GM21737 (cell line): ENCODE data around the gene TRPV2.
A peak's percentile ranks its signal among the peaks of the same experiment; 100 is the strongest.
"Not testable (repeated sequence)": the region's sequence is repeated elsewhere in the genome, so short reads cannot be mapped to it uniquely, and the experiment has no call there.

Experiments used
- ATAC-seq: cut with Tn5 transposase; IDR thresholded peaks from one replicate; pipeline ENCODE4 v1.9.1; 2021; ENCODE audit warnings: mild to moderate bottlenecking, moderate library complexity; ENCODE audit not compliant: unreplicated experiment

The TRPV2 gene

DNA sequence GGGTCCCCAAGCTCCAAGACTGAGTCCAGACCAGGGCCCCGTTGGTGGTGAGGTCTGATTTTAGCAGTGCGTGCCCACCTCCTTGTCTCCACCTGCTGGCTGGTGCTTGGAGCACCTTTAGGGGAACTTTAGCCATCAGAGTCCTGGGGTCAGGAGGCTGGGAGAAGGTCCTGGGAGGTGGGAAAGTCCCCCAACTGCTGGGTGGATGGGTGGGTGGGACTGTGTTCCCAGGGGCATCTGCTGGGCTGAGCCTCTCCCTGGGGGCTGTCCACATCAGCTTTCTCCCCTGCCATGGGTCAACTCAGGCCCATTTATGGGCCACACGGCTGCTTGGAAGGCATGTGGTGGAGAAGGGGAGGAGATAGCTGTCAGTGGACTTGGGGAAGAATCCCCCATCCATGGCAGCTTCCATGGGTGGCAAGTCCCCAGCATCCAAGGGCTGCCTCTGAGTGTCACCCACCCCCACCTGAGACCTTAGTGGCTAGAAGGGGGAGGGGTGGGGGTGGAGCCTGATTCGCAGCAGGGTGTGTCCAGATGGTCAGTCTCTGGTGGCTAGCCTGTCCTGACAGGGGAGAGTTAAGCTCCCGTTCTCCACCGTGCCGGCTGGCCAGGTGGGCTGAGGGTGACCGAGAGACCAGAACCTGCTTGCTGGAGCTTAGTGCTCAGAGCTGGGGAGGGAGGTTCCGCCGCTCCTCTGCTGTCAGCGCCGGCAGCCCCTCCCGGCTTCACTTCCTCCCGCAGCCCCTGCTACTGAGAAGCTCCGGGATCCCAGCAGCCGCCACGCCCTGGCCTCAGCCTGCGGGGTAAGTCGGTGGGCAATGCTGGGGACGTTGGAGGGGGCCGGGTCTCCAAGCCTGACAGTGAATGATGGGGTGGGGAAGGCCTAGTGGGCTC is at the start of gene TRPV2:
Gene TRPV2 (plus strand): TSS at position 541 of the 894 bp plus-strand sequence. CDS start 2,098 bp downstream, outside the sequence.
- no peak for ATAC-seq

- no peak for ATAC-seq
Observed at GRCh38 chr17:16371742-16372141, 43.6 kb upstream of the TRPV2 start.

GRCh38 chr17:16374146-16374938 is 41.0 kb upstream of the TRPV2 start:
- ATAC-seq = no peak

- ATAC-seq = no peak
Observed at GRCh38 chr17:16377941-16378341, 37.4 kb upstream of the TRPV2 start.

GRCh38 chr17:16378636-16379282 is 36.6 kb upstream of the TRPV2 start:
- ATAC-seq = no peak

DNA sequence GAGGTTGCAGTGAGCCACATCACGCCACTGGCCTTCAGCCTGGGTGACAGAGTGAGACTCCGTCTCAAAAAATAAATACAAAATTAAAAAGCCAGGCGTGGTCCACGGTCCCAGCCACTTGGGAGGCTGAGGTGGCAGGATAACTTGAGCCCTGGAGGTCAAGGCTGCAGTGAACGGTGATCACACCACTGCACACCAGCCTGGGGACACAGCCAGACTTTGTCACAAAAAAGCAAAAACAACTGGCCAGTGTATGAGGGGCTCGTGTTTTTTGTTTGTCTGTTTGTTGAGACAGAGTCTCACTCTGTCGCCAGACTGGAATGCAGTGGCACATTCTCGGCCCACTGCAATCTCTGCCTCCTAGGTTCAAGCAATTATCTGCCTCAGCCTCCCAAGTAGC is 35.7 kb upstream of the TRPV2 start:
- ATAC-seq = no peak

DNA sequence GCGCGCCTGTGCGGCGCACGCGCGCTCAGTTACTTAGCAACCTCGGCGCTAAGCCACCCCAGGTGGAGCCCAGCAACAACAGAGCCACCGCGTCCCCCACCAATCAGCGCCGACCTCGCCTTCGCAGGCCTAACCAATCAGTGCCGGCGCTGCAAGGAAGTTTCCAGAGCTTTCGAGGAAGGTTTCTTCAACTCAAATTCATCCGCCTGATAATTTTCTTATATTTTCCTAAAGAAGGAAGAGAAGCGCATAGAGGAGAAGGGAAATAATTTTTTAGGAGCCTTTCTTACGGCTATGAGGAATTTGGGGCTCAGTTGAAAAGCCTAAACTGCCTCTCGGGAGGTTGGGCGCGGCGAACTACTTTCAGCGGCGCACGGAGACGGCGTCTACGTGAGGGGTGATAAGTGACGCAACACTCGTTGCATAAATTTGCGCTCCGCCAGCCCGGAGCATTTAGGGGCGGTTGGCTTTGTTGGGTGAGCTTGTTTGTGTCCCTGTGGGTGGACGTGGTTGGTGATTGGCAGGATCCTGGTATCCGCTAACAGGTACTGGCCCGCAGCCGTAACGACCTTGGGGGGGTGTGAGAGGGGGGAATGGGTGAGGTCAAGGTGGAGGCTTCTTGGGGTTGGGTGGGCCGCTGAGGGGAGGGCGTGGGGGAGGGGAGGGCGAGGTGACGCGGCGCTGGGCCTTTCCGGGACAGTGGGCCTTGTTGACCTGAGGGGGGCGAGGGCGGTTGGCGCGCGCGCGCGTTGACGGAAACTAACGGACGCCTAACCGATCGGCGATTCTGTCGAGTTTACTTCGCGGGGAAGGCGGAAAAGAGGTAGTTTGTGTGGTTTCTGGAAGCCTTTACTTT is 34.5 kb upstream of the TRPV2 start, which contains the start of gene UBB:
Gene UBB (plus strand): TSS at position 452 of the 856 bp plus-strand sequence. CDS start 817 bp downstream, outside the sequence.
- peak; percentile 89 for ATAC-seq

DNA sequence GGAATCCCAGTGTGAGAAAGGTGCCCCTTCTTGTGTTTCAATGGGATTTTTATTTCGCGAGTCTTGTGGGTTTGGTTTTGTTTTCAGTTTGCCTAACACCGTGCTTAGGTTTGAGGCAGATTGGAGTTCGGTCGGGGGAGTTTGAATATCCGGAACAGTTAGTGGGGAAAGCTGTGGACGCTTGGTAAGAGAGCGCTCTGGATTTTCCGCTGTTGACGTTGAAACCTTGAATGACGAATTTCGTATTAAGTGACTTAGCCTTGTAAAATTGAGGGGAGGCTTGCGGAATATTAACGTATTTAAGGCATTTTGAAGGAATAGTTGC is 33.9 kb upstream of the TRPV2 start:
- ATAC-seq = no peak

DNA sequence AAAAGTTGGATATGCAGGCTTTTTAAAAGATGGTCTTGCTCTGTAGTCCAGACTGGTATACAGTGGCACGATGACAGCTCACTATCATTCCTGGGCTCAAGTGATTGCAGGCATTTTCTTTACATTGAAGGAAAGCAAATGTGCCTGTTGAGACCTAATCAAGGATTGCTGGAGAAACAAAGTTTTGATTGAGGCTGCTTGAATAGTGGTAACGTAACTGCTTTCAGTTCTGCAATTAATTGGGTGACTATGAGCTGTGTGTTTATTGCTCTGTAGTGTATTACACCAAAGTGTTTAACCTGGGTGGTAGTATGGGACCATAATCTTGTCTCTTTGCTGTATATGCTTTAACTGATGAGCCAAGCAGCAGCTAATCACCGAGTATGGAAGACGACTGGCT is 32.2 kb upstream of the TRPV2 start:
- ATAC-seq = no peak

DNA sequence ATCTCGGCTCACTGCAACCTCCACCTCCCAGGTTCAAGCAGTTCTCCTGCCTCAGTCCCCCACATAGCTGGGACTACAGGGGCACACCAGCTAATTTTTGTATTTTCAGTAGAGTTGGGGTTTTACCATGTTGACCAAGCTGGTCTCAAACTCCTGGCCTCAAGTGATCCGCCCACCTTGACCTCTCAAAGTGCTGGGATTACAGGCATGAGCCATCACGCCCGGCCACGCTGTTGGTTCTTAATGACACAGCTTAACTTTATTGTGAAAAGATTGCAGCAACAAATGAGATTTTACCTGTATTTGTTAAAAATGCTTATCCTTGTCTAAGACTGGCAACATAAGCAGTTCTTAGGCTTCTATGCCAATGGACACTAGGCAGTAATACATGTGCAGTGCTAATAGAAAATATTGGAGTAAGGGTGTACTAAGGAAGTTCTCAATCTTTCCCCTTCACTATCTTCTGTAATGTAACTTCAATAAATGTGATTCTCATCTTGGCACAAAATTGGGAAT is 31.5 kb upstream of the TRPV2 start:
- no peak for ATAC-seq

- no peak for ATAC-seq
Observed at GRCh38 chr17:16384557-16384956, 30.8 kb upstream of the TRPV2 start.

DNA sequence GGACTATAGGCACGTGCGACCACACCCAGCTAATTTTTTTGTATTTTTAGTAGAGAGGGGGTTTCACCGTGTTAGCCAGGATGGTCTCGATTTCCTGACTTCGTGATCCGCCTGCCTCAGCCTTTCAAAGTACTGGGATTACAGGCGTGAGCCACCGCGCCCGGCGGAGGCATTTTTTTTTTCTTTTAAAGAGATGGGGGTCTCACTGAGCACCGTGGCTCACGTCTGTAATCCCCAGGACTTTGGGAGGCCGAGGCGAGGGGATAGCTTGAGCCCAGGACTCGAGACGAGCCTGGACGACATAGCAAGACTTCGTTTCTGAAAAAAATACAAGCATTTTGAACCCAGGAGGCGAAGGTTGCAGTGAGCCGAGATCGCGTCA is 29.3 kb upstream of the TRPV2 start:
- peak; percentile 11 for ATAC-seq

DNA sequence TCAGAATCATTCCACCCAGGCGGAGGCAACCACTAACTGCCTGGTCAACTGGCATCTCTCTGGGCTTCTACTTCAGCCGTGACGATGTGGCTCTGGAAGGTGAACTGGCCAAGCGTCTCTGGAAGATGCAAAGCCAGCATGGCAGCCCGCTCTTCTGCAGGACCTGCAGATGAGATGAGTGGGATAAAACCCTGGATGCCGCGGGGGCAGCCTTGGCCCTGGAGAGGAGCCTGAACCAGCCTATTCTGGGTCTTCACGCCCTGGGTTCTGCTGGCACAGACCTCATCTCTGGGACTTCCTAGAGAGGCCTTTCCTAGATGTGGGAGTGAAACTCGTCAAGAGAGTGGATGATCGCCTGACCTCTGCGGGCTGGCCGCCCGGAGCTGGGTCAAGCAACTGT is 23.9 kb upstream of the TRPV2 start:
- ATAC-seq = no peak

DNA sequence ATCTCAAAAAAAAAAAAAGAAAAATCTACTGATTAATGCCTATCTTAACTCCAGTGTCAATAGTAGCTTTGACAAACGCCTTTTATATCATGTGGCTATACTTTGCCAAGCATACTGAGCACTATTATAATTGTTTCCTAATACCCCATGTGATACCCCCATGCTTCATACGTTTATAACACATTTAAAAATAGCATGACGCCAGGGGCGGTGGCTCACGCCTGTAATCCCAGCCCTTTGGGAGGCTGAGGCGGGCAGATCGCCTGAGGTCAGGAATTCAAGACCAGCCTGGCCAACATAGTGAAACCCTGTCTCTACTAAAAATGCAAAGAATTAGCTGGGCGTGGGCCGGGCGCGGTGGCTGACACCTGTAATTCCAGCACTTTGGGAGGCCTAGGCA is 22.9 kb upstream of the TRPV2 start:
- ATAC-seq = not testable (repeated sequence)

GRCh38 chr17:16395887-16396286 is 19.5 kb upstream of the TRPV2 start:
- ATAC-seq = not testable (repeated sequence)

- not testable (repeated sequence) for ATAC-seq
Observed at GRCh38 chr17:16396693-16397092, 18.7 kb upstream of the TRPV2 start.

GRCh38 chr17:16398270-16399267 is 16.8 kb upstream of the TRPV2 start:
- ATAC-seq = peak; percentile 91

GRCh38 chr17:16403847-16404246 is 11.5 kb upstream of the TRPV2 start:
- not testable (repeated sequence) for ATAC-seq
